ENCODE data around the gene PITX2. TPM values are rescaled to one million over a fixed set of nuclear protein-coding genes. Genes with fewer than 3 reads are reported as not detected.

Gene PITX2
- total RNA-seq, 2 donors from 2014 or later, result not detected

GRCh38 chr4:110615353-110616237, 7.3 kb downstream of the PITX2 start:
- Mint-ChIP-seq H3K27ac (no peak overlapping the region), H3K36me3 (peaks cover 6% of the 10 kb centered on the region), H3K4me1 (ENCODE audit: low read depth in 2 of 2) (peaks cover 0 to 3% of the 10 kb centered on the region in 2 donors), H3K27me3 (peaks cover 51 to 63% of the 10 kb centered on the region in 2 donors), H3K9me3 (no peaks in the 10 kb centered on the region), H3K4me3 (no peak overlapping the region)
- no peak for ATAC-seq
- no peak for DNase-seq (ENCODE audit: low spot score)

GRCh38 chr4:110614976-110615352, 7.9 kb downstream of the PITX2 start:
- DNase-seq (ENCODE audit: low spot score) (no peak), ATAC-seq (no peak)
- Mint-ChIP-seq H3K4me3 (no peak overlapping the region), H3K27me3 (peaks cover 47 to 62% of the 10 kb centered on the region in 2 donors), H3K4me1 (ENCODE audit: low read depth in 2 of 2) (peaks cover 0 to 3% of the 10 kb centered on the region in 2 donors), H3K36me3 (peaks cover under 1% of the 10 kb centered on the region), H3K9me3 (no peaks in the 10 kb centered on the region), H3K27ac (no peak overlapping the region)

GRCh38 chr4:110614173-110614963, 8.5 kb downstream of the PITX2 start:
- H3K36me3 Mint-ChIP-seq, result no peaks in the 10 kb centered on the region
- H3K4me3 Mint-ChIP-seq, result no peak overlapping the region
- peaks cover 46 to 62% of the 10 kb centered on the region in 2 donors for H3K27me3 Mint-ChIP-seq
- no peaks in the 10 kb centered on the region for H3K9me3 Mint-ChIP-seq
- H3K27ac Mint-ChIP-seq, result no peak overlapping the region
- DNase-seq (ENCODE audit: low spot score) (no peak), ATAC-seq (no peak)
- no peaks in the 10 kb centered on the region for H3K4me1 Mint-ChIP-seq (ENCODE audit: low read depth in 2 of 2)

- no peak overlapping the region for H3K4me3 Mint-ChIP-seq
- peaks cover 46 to 62% of the 10 kb centered on the region in 2 donors for H3K27me3 Mint-ChIP-seq
- no peak for DNase-seq (ENCODE audit: low spot score)
- no peak overlapping the region for H3K27ac Mint-ChIP-seq
- H3K4me1 Mint-ChIP-seq (ENCODE audit: low read depth in 2 of 2), result no peaks in the 10 kb centered on the region
- H3K9me3 Mint-ChIP-seq, result no peaks in the 10 kb centered on the region
- no peak for ATAC-seq
- H3K36me3 Mint-ChIP-seq, result no peaks in the 10 kb centered on the region
Observed at GRCh38 chr4:110613745-110614144, 9.1 kb downstream of the PITX2 start.

- DNase-seq (ENCODE audit: low spot score) (no peak), ATAC-seq (no peak)
- H3K4me3 Mint-ChIP-seq, result no peak overlapping the region
- peaks cover 3% of the 10 kb centered on the region for H3K9me3 Mint-ChIP-seq
- H3K36me3 Mint-ChIP-seq, result no peaks in the 10 kb centered on the region
- no peak overlapping the region for H3K27ac Mint-ChIP-seq
- peaks cover 43 to 62% of the 10 kb centered on the region in 2 donors for H3K27me3 Mint-ChIP-seq
- H3K4me1 Mint-ChIP-seq (ENCODE audit: low read depth in 2 of 2), result no peaks in the 10 kb centered on the region
Observed at GRCh38 chr4:110612631-110613269, 10.1 kb downstream of the PITX2 start.

- Mint-ChIP-seq H3K4me3 (no peak overlapping the region), H3K4me1 (ENCODE audit: low read depth in 2 of 2) (no peaks in the 10 kb centered on the region), H3K9me3 (peaks cover 3% of the 10 kb centered on the region), H3K36me3 (no peaks in the 10 kb centered on the region), H3K27me3 (peaks cover 39 to 56% of the 10 kb centered on the region in 2 donors), H3K27ac (no peak overlapping the region)
- no peak for ATAC-seq
- no peak for DNase-seq (ENCODE audit: low spot score)
Observed at GRCh38 chr4:110611968-110612447, 10.9 kb downstream of the PITX2 start.

GRCh38 chr4:110610940-110611831, 11.7 kb downstream of the PITX2 start:
- no peaks in the 10 kb centered on the region for H3K36me3 Mint-ChIP-seq
- H3K9me3 Mint-ChIP-seq, result peaks cover 3% of the 10 kb centered on the region
- H3K4me1 Mint-ChIP-seq (ENCODE audit: low read depth in 2 of 2), result no peaks in the 10 kb centered on the region
- H3K27ac Mint-ChIP-seq, result no peak overlapping the region
- peaks cover 35 to 51% of the 10 kb centered on the region in 2 donors for H3K27me3 Mint-ChIP-seq
- ATAC-seq (no peak), DNase-seq (ENCODE audit: low spot score) (no peak)
- H3K4me3 Mint-ChIP-seq, result no peak overlapping the region

GRCh38 chr4:110610620-110610939, 12.3 kb downstream of the PITX2 start:
- no peak for DNase-seq (ENCODE audit: low spot score)
- Mint-ChIP-seq H3K36me3 (no peaks in the 10 kb centered on the region), H3K9me3 (peaks cover 3% of the 10 kb centered on the region), H3K4me3 (no peak overlapping the region), H3K27me3 (peaks cover 30 to 45% of the 10 kb centered on the region in 2 donors), H3K27ac (no peak overlapping the region), H3K4me1 (ENCODE audit: low read depth in 2 of 2) (no peaks in the 10 kb centered on the region)
- ATAC-seq, result no peak

GRCh38 chr4:110609044-110609750, 13.7 kb downstream of the PITX2 start:
- H3K27me3 Mint-ChIP-seq, result peaks cover 23 to 36% of the 10 kb centered on the region in 2 donors
- H3K36me3 Mint-ChIP-seq, result no peaks in the 10 kb centered on the region
- DNase-seq (ENCODE audit: low spot score), result no peak
- no peak overlapping the region for H3K4me3 Mint-ChIP-seq
- H3K9me3 Mint-ChIP-seq, result peaks cover 3% of the 10 kb centered on the region
- no peak for ATAC-seq
- H3K27ac Mint-ChIP-seq, result no peak overlapping the region
- H3K4me1 Mint-ChIP-seq (ENCODE audit: low read depth in 2 of 2), result no peaks in the 10 kb centered on the region

- ATAC-seq, result no peak
- Mint-ChIP-seq H3K4me3 (no peak overlapping the region), H3K36me3 (no peaks in the 10 kb centered on the region), H3K9me3 (peaks cover 3% of the 10 kb centered on the region), H3K27ac (no peak overlapping the region), H3K4me1 (ENCODE audit: low read depth in 2 of 2) (no peaks in the 10 kb centered on the region), H3K27me3 (peaks cover 25 to 34% of the 10 kb centered on the region in 2 donors)
- no peak for DNase-seq (ENCODE audit: low spot score)
Observed at GRCh38 chr4:110605077-110605476, 17.8 kb downstream of the PITX2 start.

- DNase-seq (ENCODE audit: low spot score) (no peak), ATAC-seq (no peak)
- Mint-ChIP-seq H3K4me3 (no peak overlapping the region), H3K27me3 (peaks cover 15 to 20% of the 10 kb centered on the region in 2 donors), H3K4me1 (ENCODE audit: low read depth in 2 of 2) (no peaks in the 10 kb centered on the region), H3K27ac (no peak overlapping the region), H3K9me3 (peaks cover 4% of the 10 kb centered on the region), H3K36me3 (no peaks in the 10 kb centered on the region)
Observed at GRCh38 chr4:110602061-110602460, 20.8 kb downstream of the PITX2 start.

- H3K27me3 Mint-ChIP-seq, result peaks cover 16 to 26% of the 10 kb centered on the region in 2 donors
- no peaks in the 10 kb centered on the region for H3K36me3 Mint-ChIP-seq
- DNase-seq (ENCODE audit: low spot score) (no peak), ATAC-seq (no peak)
- no peak overlapping the region for H3K27ac Mint-ChIP-seq
- peaks cover 7% of the 10 kb centered on the region for H3K9me3 Mint-ChIP-seq
- H3K4me1 Mint-ChIP-seq (ENCODE audit: low read depth in 2 of 2), result no peaks in the 10 kb centered on the region
- no peak overlapping the region for H3K4me3 Mint-ChIP-seq
Observed at GRCh38 chr4:110597582-110597981, 25.3 kb downstream of the PITX2 start.
